ENCODE data around the gene BNIP3.
"Not testable (repeated sequence)": the region's sequence is repeated elsewhere in the genome, so short reads cannot be mapped to it uniquely, and the experiment has no call there.

Gene BNIP3

DNA sequence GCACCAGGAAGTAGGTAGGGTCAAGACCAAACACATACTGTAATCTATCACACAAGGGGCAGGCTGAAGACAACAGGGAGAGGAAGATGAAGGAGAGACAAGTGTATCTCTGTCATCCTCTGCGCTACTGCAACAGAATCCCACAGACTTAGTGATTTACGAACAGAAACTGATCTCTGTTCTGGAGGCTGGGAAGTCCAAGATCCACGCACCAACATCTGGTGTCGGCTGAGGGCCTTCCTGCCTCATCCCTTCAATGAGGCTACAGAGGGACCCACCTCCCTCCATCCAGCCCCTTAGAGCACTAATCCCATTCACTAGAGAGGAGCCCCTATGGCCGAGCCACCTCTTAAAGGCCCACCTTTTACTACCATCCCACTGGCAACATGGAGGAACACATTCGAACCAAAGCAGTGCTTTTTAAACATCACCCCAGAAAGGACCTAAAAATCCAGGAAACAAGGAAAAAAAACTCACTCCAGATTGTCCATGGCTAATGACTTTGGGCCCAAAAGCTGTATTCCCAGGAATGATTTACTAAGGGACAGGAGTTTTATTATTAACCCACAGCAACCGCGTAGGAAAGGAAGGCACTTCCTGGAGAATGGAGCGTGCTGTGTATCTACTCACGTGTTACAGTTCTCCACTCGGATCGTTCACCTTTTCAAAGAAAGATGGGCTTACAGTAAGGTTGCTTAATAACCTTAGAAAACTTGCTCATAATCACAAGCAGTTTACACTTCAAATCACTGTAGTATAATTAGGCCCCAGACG, 4.2 kb downstream of the BNIP3 start:
- DNase-seq: no peak

DNA sequence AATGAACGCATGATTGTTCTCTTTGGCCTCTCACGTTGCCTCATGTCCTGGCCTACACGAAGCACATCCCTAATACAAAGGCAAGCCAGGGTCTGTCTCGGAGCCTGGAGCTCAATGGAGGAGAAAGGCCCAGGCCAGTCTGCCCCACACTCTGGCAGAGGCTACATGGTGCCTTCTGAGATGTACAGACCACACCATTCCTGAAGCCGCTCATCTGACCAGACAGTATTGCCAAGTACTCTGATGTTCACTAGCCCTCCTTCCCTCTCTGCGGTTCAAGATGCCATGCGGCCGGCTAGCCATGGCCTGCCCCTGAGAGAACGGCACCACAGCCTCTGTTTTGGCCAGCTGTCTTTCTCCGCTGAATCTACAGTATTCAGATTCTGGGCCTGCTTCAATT, 5.9 kb downstream of the BNIP3 start:
- no peak for DNase-seq

DNA sequence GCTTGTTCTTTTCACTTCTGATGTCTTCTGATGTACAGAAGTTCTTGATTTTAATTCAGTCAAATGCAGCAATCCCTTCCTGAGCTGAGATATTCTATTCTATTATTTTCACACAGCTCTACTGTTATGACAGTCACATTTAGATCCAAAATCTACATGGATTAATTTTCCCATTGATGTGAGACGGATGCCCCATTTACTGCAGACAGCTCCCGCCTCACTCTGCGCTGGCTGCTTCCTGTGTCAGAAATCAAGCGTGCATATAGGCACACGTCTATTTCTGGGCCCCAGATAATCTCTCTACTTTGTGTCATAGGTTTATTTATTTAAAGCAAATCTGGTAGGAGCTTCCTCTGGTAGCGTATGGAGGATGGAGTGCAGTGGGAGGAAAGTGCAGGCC, 6.7 kb downstream of the BNIP3 start:
- no peak for DNase-seq

- no peak for DNase-seq
These were observed 7.5 kb downstream of the BNIP3 start for GRCh38 chr10:131974034-131974817.

DNA sequence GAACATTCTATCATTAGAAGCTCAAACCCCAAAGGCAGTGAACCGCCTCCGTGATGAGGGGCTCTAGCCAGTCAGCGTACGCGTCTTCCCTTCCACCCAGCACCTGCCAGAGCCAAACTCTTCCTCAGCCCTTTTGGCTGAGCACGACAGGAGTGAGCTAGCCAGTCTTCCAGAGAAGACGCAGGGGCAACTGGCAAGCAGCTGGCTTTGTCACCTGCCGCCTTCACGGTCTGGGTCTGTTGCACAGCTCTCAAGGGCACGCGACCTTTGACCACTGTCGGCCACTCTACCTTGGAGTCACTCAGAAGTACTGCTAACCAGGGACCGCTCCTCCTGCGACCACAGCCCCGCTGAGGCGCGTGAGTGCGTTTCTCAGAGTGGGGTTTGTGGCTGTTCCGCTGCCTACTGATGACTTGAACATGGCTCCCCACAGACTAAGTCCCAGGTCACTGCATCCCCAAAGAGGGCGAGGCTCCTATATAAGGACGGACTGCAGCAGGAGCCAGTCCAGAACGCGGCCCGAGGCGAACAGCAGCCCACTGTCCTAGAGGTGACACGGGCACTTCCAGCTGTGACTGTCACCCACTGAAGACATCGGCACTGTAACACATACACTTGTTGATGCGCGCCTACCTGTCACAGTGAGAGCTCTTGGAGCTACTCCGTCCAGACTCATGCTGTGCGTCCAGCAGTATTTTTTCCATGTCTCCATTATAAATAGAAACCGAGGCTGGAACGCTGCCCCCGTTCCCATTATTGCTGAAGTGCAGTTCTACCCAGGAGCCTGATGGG, 8.4 kb downstream of the BNIP3 start:
- no peak for DNase-seq

DNA sequence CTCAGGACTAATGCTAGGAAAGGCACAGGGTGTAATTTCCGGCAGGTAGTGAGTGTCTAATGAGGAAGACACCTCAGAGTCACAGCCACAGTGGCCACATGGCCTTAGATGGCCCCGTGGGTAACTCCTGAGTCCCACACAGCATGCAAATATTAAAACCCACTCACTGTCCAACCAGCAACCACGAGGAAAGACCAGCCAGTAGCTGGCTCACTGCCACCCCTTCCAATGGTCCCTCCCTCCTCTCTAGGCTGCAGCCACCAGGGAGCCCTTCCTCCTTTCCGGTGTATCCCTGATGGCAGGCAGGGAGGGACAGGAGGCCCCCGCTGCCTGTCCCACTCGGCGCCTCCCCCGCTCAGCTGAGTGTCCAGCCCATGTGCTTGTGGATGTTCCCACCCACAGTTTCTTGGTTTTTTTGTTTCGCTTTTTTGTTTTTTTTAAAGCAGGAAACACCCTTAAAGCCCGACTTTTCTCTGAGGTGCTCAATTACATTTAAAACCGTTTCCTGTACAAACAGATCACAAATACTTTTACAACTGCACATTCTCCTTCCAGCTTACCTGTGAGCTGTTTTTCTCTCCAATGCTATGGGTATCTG, 9.2 kb downstream of the BNIP3 start:
- DNase-seq: peak in 1 of 2 experiments; percentile 14

DNA sequence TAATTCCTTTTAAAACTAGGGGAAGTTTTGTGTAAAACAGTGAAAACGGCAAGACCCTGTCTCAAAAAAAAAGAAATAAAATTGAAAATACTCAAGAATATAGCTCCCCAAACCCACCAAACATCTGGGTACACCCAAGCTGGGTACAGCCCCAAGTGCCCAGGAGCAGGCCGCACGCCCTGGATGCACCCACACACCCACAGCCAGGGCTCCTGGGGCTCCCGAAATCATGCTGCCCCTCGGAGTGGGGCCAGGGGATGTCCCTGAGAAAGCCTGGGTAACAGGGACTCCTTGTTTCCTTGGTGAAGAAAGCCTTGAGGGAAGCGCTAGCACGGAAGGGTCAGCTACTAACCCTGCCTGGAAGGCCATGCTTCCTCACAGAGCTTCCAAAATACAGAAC, 10.1 kb downstream of the BNIP3 start:
- DNase-seq: no peak

GRCh38 chr10:131970946-131971345, 10.8 kb downstream of the BNIP3 start:
- DNase-seq: no peak

GRCh38 chr10:131968949-131969348, 12.8 kb downstream of the BNIP3 start:
- no peak for DNase-seq

GRCh38 chr10:131964298-131964697, 17.4 kb downstream of the BNIP3 start:
- no peak for DNase-seq

GRCh38 chr10:131963811-131964210, 17.9 kb downstream of the BNIP3 start:
- no peak for DNase-seq

DNA sequence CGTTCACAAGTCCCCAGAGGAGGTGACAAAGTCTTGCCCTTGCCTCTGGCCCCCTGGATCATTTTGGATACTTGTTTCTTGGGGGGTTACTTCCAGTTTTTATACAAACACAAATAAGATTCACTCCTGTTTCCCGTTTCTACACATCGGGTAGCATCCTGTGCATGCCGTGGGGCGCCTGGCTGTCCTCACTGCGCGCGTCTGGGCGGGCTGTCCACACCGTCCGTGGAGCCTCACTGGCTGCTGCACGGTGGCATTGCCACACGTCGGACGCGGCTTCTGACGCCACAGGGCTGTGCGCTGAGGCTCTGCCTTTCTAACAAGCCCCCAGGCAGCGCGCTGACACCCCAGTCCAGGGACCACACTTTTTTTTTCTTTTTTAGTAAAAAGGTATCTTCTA, 18.4 kb downstream of the BNIP3 start:
- DNase-seq: no peak

DNA sequence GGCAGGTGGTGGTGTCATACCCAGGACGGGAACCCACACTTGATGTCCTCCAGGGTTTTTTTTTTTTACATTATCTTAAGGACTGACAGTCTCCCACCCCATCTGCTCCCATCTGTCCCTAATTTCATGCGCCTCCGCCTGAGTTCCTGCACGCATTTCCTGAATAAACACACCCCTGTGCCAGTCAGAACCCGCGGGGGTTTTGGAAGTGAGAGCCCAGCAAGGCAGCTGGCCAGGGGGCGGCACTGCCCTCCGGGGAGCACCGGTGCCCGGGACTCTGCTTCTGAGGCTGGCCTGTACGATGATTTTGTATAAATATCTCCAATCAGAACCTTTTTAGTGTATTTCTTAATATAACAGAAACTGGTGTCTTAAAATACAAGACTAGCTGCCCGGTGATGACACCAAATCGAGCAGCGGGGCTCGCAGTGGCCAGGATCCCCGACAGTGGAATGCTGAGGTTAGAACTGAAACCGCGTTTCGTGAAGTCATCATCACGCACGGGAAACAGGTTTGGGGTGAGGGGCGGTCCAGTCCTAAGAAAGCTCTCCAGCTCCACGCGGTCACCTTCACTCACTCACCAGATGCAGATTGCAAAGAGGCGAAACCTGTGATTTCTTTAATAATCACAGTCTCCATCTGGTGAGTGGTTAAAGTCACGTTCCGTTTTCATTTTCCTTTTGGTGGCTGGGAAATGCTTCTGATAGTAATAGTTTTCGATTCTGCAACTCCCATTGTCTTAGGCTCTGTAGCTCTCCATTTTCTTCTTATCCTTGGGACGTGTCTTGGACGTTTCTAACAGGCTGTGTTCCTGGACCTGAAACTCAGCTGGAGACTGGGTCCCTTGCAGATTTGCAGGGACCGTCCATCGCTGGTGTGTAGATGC, 19.7 kb downstream of the BNIP3 start:
- DNase-seq: no peak

DNA sequence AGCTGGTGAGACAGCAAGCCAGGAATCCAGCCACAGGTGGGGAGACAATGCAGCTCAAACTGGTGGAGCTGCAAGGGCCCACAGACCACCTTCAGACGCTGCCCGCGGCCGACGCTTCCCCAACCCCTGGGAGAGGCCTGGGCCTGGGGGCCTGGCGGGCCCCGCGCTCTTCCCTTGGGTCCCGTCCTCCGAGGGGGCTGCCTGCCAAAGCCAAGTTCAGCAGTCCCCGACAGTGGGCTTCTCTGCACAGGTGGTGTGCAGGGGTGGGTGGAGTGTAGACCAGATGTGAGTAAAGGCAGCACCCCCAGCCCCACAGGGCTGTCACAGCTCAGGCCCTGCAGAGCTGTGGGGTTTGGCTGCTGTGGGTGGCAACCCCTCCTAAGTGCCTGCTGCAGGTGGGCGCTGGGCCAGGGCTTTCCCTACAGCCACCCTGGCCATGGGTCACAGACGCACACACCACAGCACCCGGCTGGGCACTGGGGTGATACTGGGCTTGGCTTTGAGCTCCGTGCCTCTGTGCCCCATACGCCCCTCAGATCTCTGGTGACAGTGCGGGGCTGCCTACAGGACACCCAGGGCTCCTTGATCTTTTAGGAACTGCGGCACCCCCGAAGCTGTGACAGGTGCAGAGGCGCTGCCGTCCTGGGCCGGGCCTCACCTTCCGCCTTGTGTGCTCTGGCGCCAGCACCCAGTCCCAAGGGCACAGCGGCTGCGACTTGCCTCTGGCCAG, 20.5 kb downstream of the BNIP3 start:
- DNase-seq: no peak

DNA sequence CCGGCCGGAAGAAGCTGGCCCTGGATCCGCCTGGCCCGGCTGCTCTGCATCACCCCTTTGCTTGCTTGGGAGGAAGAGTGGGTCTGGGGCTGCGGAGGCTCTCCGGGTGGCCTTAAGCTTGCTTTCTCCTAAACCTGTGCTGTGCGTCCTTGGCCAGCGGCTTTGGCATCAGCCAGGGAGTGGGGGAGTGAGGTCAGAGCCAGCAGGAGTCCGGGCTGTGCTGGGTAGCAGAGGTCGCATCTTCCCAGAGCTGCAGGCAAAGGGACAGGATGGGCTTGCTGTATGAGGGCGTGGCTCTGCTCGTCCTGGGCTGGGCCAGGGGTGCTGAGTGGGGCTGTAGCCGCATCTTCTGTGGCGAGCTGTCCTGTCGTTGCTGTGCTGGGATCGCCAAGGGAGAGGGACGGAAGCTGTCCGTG, 21.1 kb downstream of the BNIP3 start:
- DNase-seq: no peak

DNA sequence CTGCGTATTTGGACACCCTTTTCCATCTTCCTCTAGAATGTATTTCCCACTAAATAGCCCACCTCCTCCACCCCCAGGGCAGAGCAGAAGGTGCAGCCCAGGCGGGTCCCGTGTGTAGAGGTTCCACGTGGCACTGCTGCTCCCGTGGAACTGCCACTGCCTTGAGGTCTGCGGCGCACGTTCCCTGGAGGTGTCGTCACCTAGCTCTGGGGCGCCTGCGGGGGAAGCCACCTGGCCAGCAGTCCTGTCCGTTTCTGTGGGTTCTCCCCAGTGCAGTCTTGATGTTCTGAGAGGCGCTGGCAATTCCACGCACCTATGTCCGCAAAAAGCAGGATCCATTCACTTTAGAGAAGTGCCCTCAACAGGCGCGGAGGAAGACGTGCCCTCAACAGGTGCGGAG, 21.9 kb downstream of the BNIP3 start:
- no peak for DNase-seq

- DNase-seq: no peak
These were observed 26.0 kb downstream of the BNIP3 start for GRCh38 chr10:131955591-131956340.

DNA sequence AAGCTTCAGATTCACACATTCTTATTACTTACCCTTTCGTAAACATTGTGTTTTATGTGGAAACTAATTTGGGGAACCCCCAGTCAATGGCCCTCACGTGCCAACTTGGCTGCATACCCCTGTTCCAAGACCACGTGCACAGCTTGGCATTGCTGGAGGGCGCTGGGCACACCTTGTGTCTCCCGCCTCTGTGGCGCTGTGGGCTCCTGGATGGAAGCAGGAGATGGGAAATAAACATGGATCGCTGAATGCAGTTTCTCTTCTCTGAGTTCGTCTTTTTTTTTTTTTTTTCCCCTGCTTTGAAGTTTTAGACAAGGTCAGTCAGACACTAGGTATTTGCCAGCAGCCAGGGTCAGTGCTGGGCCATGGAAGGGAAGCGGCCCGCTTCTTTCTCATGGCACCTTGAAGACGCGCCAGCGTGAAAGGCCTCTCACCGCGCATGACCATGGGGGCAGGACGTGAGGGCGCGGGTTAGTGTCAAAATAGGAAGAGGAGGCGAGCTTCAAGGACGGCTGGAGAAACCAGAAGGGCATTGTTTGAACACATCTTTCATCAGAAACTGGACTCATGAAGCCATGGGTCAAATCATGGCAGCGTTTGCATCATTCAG, 27.3 kb downstream of the BNIP3 start:
- no peak for DNase-seq

DNA sequence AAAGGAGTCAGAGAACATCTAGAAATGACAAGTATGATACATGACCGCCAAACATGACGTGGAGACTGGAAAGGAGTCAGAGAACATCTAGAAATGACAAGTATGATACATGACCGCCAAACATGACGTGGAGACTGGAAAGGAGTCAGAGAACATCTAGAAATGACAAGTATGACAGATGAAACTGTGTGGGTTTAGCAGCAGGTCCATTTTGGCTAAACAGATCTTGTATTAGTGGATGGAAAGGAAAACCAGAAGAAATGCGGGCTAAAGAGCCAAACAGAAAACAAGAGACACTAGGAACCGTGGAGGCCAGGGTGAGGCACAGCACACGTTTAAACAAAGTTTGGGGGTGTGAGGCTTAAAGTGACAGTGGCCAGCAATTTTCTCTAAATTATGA, 31.8 kb downstream of the BNIP3 start:
- not testable (repeated sequence) for DNase-seq

Measured in Kasumi-1 (cell line).